ENCODE measurements around the gene EFCAB14. TPM values are rescaled to one million over a fixed set of nuclear protein-coding genes. Genes with fewer than 3 reads are reported as not detected.

EFCAB14 gene
- total and polyA plus RNA-seq, 10 donors: 15.1 to 126 (median 92.3) TPM

GRCh38 chr1:46650491-46650890 is 68.4 kb downstream of the EFCAB14 start:
- Histone ChIP-seq H3K27me3 (replicated peaks in 1 of 7) (no peaks in the 10 kb centered on the region), H3K9me3 (peaks cover 0 to 35% (median 18%) of the 10 kb centered on the region in 8 donors), H3K4me3 (no peak overlapping the region), H3K27ac (no peak overlapping the region), H3K4me1 (no peaks in the 10 kb centered on the region), H3K36me3 (peaks cover 3 to 97% (median 44%) of the 10 kb centered on the region in 6 donors)
- WGBS, 5 donors: 63 to 99% (median 96%) methylated on average over 3 of the region's 3 CpGs
- no peak for DNase-seq
- intact Hi-C loops (cut with DNase I; ENCODE audit: low total_unique reads): no loop called here
- TF ChIP-seq POLR2A (IDR thresholded peaks at IDR 0.05) (no peak), CTCF (IDR thresholded peaks at IDR 0.05 in 8 of 11, conservative IDR thresholded peaks at IDR 0.05 in 3 of 11) (no peak), POLR2AphosphoS5 (IDR thresholded peaks at IDR 0.05) (no peak)

GRCh38 chr1:46649764-46650163 is 69.2 kb downstream of the EFCAB14 start:
- 95 to 96% (median 96%) methylated on average over 2 of the region's 2 CpGs for WGBS, 5 donors
- no peak for DNase-seq
- Histone ChIP-seq H3K4me1 (no peaks in the 10 kb centered on the region), H3K36me3 (peaks cover 3 to 97% (median 37%) of the 10 kb centered on the region in 6 donors), H3K4me3 (no peak overlapping the region), H3K27ac (no peak overlapping the region), H3K27me3 (replicated peaks in 1 of 7) (no peaks in the 10 kb centered on the region), H3K9me3 (peaks cover 0 to 28% (median 16%) of the 10 kb centered on the region in 8 donors)
- TF ChIP-seq CTCF (IDR thresholded peaks at IDR 0.05 in 8 of 11, conservative IDR thresholded peaks at IDR 0.05 in 3 of 11) (no peak), POLR2AphosphoS5 (IDR thresholded peaks at IDR 0.05) (no peak), POLR2A (IDR thresholded peaks at IDR 0.05) (no peak)
- intact Hi-C loops (cut with DNase I; ENCODE audit: low total_unique reads): no loop called here

GRCh38 chr1:46647611-46648010 is 71.3 kb downstream of the EFCAB14 start:
- no peak for DNase-seq
- H3K9me3 ChIP-seq: peaks cover 0 to 26% (median 15%) of the 10 kb centered on the region in 8 donors
- no peak overlapping the region for H3K4me3 ChIP-seq
- H3K36me3 ChIP-seq: peaks cover 3 to 88% (median 30%) of the 10 kb centered on the region in 6 donors
- no peaks in the 10 kb centered on the region for H3K4me1 ChIP-seq
- no peak overlapping the region for H3K27ac ChIP-seq
- TF ChIP-seq CTCF (IDR thresholded peaks at IDR 0.05 in 8 of 11, conservative IDR thresholded peaks at IDR 0.05 in 3 of 11) (no peak), POLR2A (IDR thresholded peaks at IDR 0.05) (no peak), POLR2AphosphoS5 (IDR thresholded peaks at IDR 0.05) (no peak)
- intact Hi-C loops (cut with DNase I; ENCODE audit: low total_unique reads): no loop called here
- 90 to 98% (median 97%) methylated on average over 3 of the region's 3 CpGs for WGBS, 5 donors
- no peaks in the 10 kb centered on the region for H3K27me3 ChIP-seq (replicated peaks in 1 of 7)

GRCh38 chr1:46646844-46647243 is 72.1 kb downstream of the EFCAB14 start:
- H3K9me3 ChIP-seq: peaks cover 0 to 26% (median 15%) of the 10 kb centered on the region in 8 donors
- H3K36me3 ChIP-seq: peaks cover 0 to 88% (median 23%) of the 10 kb centered on the region in 6 donors
- H3K27ac ChIP-seq: no peak overlapping the region
- 88 to 97% (median 94%) methylated on average over 2 of the region's 2 CpGs for WGBS, 5 donors
- no peak for DNase-seq
- no peaks in the 10 kb centered on the region for H3K27me3 ChIP-seq (replicated peaks in 1 of 7)
- TF ChIP-seq POLR2AphosphoS5 (IDR thresholded peaks at IDR 0.05): no peak
- TF ChIP-seq CTCF (IDR thresholded peaks at IDR 0.05 in 8 of 11, conservative IDR thresholded peaks at IDR 0.05 in 3 of 11): no peak
- no peak for TF ChIP-seq POLR2A (IDR thresholded peaks at IDR 0.05)
- intact Hi-C loops (cut with DNase I; ENCODE audit: low total_unique reads): no loop called here
- no peaks in the 10 kb centered on the region for H3K4me1 ChIP-seq
- no peak overlapping the region for H3K4me3 ChIP-seq
